Measurements from ENCODE around the gene MTARC1.

GRCh38 chr1:220804202-220804586 is 17.5 kb downstream of the MTARC1 start:
- TF ChIP-seq SUZ12 (IDR thresholded peaks at IDR 0.05) (no peak), TARDBP (IDR thresholded peaks at IDR 0.05) (no peak), FOXM1 (IDR thresholded peaks at IDR 0.05; ENCODE audit: borderline replicate concordance) (no peak), SP1 (IDR thresholded peaks at IDR 0.05) (no peak)

Data from HEK293T (cell line).